Activated T-cell treated with anti-CD3 and anti-CD28 coated beads for 4 hours (primary cell): ENCODE data around the gene DDO.
"Not testable (repeated sequence)": the region's sequence is repeated elsewhere in the genome, so short reads cannot be mapped to it uniquely, and the experiment has no call there.

Source experiments
- DNase-seq: peaks from one replicate; pipeline ENCODE4 v3.0.0-alpha.2; 2020

The DDO gene

DNA sequence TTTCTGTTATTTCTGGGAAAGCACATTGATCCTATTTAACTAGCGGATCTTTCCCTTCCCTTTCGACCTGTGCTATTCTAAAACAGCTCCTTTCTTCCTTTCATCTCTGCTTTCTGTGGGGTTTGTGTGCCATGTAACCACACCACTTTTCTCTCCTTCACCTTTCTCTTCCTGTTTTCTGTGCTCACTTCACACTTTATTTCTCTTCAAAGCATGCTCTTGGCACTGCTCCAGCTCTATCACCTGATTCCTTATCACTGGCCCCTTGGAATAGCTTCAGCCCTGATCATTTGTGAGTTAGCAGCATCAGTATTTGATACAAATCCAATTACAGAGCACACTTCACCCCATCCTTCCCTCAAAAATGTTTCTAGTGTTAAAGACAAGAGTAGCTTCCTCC is 49.1 kb downstream of the DDO start:
- no peak for DNase-seq

DNA sequence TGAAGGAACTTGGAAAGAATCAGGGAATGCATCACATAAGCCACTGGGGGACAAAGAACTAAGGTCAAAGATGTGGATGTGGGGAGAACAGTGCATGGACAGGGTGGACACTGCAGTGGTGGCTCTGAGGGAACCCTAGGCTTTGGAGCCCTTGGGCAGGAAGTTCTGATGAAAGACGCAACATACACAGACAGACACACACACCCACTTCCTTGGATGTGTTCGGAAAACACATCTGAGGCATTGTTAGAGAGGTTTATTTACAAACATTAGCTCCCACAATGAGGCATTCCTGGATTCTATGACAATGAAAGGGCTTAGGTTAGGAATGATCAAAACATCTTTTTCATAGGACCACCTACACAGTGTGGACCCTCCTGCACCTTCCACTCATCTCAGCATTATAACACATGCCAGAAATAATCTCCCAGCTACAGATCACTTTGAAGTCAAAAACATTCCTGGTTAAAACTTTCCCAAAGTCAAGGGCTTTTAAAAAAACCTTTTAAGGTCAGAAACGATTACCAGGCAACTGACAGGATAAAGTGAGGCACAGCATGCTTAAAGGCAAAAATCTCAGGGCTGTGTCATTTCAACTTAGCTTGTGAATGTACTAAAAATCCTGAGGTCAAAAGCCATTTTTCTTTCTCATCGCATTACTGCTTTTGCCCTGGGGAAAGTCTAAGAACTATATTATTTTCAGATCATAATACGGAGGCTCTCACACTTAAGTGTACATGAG is 50.8 kb downstream of the DDO start:
- no peak for DNase-seq

DNA sequence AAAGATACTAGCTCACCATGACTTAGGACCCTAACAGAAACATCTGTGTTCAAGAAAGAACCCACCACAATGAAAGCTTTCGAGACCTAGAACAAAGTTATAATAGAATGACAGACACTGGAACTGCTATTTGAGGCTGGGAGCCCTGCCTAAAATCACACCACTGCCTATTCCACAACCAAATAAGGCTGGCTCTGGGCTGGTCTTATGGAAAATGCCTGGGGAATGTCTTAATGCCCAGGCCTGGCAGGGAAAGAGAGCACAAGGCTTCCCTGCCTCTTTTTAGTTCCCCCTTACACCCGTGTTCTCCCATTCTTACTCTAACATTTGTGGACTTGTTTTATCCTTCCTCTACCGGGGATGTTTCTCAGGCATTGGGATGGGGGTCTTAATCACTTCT is 51.6 kb downstream of the DDO start:
- DNase-seq: no peak

DNA sequence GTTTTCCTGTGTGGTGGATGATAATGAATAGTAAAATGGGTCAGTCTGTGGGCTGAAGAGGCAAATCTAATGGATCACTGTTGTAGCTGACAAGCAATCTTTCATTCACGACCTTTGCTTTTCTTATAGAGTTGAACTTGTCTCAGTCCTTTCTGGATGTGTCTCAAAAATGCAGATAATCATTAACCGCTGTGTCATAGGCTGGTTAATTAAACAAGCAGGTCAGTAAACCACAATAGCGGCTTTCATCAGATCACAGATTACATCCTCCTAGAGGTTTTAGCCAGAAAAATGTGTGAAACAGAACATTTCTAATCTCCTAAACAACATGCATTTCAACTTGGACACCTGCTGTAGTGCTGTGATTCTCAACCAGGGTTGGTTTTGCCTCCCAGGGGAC is 54.7 kb downstream of the DDO start:
- DNase-seq: no peak

DNA sequence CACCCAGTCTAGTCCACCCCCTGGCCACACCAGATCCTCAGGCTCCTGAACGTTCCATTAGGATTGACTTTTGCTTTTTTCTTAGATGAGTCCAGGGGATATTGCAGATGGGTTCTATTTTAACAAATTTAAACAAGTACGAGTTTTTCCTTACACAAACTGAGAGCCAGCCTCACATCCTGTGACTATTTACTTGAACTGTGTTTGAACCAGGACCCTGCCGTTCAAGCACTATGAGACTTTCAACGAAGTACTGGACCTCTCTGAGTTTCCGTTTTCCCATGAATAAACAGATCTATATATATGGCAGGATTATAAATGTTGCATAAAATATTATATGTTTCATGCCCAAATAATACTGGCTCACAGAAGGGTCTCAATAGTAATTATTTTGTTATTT is 55.8 kb downstream of the DDO start:
- no peak for DNase-seq

DNA sequence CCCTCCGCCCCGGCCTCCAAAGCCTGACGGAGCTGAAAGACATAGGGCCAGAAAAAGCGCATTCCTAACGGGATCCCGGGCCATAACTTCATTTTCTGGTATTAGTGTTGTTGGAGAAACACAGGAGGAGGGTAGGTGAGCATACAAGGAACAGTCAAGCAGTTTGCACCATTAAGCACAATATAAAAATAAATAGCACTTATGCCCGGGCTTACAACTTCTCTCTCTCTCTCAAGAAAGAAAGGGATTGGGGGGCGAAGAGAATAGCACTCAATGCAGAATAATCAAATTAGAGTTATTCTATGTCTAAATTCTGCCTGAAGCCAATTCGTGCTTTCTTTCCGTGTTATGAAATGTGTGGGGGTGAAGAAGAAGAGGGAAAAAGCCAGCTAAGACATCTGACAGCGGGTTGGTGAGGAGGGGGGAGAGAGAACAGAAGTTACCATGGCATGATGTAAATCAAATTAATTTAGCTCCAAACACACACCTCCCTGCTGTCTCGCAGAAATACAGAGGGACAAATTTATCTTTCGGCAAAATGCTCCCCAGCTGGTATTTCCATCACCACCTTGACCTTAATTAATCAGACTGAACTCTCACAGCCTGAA is 56.7 kb downstream of the DDO start:
- DNase-seq: no peak

DNA sequence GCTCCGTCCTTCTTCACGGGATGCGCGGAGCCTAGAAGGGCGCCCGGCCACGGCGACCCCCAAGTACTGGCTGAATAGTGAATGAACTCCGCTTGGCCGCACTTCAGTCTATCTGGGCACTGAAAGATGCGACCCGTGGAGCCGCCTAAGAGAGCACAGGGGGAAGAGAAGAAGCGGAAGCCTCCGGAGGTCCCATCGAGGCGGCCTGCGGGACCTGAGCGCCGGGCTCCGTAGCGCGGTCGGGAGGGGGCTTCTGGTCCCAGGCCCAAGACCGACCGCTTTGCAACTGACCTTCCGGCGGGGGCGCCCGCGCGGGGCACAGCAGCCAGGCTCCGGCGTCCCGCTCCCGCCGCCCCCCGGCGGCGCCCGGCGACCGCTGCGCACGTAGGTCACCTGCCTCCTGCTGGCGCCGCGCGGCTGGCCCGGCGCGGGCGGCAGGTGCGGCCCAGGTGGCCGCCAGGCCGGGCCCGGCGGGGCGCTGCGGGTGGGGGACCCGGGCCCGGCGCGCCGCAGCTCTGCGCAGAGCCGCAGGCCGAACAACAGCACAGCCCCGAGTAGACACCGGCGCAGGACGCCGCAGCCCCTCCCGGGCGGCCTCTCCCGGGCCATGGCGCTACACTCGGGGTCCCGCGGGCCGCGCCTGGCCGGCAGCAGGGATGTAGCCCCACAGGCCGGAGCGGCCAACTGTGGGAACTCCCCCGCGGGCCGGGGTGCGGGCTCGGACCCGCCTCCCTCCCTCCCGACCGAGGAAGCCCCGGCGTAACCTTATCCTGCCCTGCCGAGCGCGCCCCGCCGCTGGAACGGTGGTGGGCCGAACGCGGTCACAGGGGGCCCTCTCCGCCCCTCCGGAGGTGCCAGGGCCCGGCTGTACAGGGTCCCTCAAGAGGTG is 57.5 kb downstream of the DDO start, which contains the start of gene METTL24:
METTL24 (minus strand) TSS at position 686 of the 889 bp plus-strand sequence; CDS start at position 609, 77 bp downstream.
- DNase-seq: no peak

DNA sequence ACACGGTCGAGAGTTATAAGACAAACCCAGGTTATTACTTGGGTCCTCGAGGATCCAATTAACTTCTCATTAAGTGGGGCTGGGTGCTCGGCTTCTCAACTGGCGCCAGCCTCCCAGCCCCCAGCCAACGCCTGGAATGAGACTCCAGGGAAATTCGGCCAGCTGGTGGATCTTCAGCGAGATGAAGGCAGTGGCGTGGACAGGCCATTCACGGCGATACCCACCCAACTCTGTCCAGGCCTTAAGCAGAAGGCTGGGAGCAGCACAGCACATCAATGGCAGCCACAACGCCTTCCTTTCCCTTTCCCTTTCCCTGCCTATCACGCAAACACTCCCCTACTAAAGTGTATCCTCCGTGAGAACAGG is 58.1 kb downstream of the DDO start:
- DNase-seq: no peak

DNA sequence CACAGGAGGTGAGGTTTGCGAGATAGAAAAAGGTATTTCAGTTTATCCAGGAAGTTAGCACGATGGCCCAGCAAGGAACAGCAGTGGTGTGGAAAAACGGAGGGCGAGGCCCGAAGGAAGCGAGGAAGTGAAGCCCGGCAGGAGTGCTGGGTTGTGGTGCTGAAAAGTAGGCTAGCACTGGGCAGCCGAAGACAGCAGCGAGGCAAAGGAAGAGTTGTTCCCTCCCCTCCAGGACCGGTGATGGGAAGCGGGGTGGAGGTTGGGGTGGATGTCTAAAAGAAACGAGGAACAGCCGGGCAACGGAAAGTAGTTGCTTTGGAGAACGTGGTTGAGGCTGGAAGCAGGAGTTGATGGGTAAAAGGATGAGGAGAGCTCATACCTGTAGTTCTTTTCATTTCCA is 58.6 kb downstream of the DDO start:
- no peak for DNase-seq

DNA sequence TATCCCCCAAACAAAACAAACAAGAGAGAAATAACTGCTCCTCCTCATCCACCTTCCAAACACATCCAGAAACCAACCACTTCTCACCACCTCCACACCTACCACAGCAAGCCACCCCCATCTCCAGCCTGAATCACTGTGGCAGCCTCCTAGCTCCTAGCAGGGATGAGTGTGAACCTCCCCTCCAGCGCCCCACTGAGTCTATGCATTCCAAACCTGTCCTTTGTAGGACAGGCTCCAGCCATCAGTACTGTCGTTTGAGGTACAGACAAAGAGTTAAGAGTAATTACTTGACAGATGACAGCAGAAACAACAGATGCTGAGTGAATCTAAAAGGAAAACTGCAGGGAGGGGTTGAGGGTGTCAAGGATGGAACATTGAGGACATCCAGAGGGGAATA is 59.6 kb downstream of the DDO start:
- DNase-seq: no peak

DNA sequence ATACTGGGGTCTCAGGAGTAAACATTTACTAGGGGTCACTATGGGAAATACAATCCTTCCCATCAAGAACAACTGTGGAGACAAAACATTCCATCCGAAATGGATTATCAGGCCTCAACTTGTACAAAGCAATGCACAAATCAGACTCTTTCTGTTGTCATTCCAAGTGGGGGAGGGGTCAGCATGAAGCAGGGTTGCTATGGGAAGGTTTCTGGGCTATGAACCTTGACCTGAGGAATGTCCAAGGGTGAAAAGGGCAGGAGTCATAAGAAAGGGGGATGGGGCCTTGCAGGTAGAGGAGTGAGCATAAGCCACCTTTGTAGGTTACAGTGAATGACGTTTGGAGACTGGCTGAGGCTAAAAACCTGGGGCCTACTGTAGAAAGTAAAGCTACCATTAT is 60.4 kb downstream of the DDO start:
- DNase-seq: no peak

DNA sequence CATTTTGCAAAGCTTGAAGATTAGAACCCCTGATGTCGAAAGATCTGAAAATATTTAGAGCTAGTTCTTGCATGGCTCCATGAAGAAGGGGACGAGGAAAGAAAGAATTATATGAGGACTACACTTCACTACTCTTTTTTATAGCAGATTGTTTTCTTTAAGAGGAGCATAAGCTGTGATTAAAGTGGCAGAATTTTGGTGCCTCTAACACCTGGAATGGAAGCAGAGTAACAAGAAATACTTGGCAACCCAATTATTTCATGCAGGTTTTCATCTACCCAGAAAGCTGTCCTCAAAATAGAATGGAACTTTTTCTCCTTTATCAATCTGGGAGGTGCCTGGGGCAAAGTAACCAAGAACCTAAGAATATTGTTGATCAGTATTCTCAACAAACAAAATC is 61.2 kb downstream of the DDO start:
- DNase-seq: no peak

DNA sequence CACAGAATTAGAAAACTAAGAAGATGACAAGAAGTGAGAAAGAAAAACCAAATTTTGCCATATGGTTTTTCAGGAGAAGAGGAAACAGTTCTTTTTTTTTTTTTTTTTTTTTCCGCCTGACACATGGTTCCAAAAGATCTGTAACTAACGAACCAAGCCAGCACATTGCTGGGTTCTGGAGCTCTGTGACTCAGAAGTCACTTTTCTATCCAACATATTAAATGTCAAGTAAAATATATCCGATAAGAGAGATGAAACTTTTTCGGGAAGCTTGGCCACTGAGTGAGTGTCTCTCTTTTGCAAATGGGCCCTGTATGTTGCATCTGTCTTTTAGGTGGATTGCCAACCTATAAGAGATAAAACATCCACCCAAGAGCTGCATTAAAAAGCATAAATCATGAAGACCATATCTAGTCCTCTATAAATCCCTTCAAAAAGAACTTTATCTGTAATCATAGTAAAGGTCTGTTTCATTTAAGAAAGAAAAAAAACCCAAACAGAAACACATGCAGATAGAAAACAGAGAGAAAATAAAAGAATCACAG is 61.8 kb downstream of the DDO start:
- DNase-seq: no peak

DNA sequence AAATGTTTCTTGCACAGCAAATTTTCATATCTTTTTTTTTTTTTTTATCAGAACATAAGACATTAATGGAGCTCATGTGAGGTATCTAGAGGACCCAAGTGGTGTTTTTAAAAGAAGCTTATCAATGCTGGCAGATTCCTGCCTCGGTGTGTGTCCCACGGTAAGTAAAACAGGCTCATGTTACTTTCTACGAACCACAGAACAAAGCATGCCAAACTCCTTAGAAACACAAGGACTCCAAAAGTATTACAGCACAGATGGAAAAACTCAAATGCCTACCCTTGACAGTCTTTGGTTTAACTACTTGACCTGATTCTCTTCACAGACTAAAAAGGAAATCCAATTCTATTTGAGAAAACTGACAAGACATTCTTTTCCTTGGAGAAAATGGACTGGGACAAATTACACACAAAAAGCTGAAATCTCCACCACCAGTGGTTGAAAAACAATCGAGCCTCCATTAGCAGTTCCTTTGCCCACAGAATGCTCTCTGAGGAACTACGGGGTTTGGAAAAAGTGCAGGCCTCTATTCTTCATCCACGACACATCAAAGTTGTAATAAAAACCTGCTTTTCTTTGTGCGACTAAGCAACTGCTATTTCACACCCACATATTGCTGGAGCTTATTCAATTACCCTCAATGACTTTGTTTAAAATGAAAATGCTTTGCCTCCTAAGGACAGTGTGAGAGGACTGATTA is 62.7 kb downstream of the DDO start:
- no peak for DNase-seq

DNA sequence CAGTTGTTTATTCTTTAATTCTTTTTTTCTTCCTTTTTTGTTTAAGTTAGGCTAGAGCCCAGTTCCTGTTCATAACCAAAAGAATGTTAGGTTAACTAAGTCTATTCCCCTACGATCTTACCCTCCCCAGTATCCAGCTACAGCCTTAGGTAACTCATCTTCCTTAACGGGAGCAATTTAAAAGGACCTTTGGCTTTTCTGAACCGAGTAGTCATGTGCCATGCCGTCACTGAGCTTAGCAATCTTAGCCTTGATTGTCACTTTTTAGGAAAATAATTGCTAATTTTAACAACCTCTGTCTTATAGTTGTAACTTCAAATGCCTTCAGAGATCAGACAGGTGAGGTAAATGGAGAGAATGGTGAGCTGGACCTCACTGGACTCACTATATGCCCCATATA is 63.4 kb downstream of the DDO start:
- DNase-seq: no peak

DNA sequence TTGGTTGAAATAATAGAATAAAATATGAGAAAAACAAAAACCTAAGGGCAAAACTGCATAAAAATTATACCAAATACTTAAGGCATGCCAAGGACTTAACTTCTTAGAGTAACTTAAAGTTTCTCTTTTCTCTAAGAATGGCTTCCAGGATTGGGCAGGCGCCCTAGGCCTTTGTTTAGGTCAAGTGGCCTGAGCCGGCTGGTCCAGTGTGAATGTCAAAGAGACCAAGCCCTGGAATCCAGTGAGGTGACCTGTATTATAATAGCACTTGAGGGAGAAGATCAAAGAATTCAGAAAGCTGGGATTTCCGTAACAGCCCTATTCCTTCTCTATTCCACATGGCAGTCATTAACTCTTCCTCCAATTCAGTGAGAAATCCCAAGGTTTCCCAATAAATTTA is 63.8 kb downstream of the DDO start:
- DNase-seq: no peak

DNA sequence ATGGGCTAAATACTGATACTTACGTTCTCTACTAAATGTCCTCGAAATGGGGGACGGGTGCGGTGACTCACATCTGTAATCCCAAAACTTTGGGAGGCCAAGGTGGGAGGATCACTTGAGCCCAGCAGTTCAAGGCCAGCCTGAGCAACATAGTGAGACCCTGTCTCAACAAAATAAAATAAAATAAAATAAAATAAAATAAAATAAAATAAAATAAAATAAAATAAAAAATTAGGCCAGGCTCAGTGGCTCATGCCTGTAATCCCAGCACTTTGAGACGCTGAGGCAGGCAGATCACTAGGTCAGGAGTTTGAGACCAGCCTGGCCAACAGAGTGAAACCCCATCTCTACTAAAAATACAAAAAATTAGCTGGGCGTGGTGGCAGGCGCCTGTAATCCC is 64.8 kb downstream of the DDO start:
- DNase-seq: not testable (repeated sequence)

DNA sequence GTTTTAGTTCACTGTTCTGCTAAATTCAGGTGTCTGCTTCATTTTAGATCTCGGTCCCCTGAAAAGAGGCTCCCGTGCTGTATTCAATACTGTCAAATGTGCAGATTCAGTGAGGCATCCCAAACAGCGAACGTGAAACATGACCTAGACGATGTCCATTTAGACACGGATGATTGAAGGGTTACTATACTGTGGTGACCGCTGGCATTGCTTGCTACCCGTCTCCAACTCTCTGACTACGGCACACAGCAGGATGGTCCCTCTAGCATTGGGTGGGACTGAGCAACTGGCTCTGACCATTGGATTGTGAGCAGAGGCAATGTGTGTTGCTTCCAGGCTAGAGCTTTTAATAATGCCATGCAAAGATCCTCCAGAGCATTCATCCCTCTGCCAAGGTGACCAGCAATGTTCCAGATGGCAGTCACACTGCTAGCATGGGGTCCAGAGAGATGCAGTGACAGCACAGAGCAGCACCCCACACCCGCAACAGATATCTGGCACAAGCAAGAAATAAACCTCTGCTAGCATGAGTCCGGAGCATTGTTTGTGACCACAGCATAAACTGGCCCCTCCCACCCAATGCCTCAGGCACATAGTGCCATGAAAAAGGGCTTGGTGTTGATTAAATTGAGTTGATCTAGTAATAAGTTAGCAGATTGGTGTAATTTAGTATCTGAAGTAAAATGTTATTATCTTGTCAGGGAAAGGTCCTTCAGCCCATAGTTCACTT is 66.2 kb downstream of the DDO start:
- DNase-seq: no peak

DNA sequence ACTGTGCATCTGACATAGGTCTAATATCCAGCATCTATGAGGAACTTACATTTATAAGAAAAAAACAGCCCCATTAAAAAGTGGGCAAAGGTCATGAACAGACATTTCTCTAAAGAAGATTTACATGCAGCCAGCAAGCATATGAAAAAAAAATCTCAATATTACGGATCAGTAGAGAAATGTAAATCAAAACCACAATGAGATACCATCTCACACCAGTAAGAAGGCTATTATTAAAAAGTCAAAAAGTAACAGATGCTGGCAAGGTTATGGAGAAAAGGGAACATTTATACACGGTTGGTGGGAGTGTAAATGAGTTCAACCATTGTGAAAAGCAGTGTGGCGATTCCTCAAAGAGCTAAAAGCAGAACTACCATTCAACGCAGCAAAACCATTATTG is 70.3 kb downstream of the DDO start:
- DNase-seq: no peak

DNA sequence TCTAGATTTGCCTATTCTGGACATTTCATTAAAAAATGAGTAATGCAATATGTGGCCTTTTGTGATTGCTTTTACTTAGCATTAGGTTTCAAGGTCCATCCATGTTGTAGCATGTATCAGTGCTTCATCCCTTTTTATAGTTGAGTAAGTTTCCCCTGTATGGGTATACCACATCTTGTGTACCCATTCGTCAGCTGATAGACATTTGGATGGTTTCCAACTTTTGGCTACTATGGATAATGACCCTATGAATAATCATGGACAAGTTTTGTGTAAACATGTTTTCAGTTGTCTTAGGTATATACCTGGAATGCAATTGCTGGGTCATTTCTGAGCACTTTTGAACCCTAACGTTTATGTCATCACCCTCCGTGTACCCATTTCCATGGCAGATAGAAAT is 72.6 kb downstream of the DDO start:
- no peak for DNase-seq
